Measurements from ENCODE around the gene KDM4E. TPM values are rescaled to one million over a fixed set of nuclear protein-coding genes. Genes with fewer than 3 reads are reported as not detected.

Gene KDM4E
- total RNA-seq, 1 donor from 2014 or later, result not detected

DNA sequence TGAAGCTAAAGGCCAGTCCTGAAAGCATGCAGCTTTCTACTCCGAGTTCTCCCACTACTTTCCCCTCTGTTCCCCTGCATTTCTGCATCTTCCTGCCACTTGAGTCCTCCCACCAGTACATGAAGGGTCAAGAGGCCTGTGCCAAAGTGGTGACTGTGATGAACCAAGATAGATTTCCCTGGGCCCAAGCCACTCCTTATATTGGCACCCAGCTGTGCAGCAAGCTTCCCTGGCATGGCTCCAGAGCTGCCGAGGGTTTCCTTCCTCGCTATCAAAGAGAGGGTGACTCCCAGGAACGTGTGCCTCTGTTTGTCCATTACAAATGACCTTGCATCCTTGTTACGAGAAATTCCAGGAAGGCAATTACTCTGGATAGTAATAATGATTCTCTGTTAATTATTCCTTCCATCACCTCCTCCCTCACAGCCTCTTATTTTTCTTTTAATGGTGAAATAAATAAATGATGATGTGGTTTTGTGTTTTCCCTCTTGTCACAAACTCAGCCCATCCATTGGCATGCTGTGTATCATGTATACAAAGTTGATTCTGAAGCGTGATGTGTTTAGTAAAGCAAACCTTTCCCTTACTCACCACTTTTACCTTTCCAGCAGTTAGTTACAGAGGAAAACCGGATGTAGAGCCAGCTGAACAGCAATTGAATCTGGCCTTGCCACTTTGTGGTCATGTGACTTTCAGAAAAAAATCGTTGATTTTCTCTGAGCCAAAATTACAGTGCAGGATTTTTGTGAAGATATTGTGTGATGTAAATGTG is 49.9 kb downstream of the KDM4E start:
- no peaks in the 10 kb centered on the region for H3K27me3 Mint-ChIP-seq
- H3K9me3 Mint-ChIP-seq, result no peaks in the 10 kb centered on the region
- no peak for ATAC-seq (ENCODE audit: low read depth)
- CTCF ChIA-PET, result interaction anchor here (1.1 to 9.4 kb wide), 3 partner anchors 17 to 79 kb away, joined by 3 to 138 read pairs (median 3); partner anchors contain the start of gene ENDOD1
- no peak overlapping the region for H3K27ac Mint-ChIP-seq
- POLR2A ChIA-PET, result interaction anchor here (0.8 to 2.0 kb wide), 2 partner anchors 14 to 15 kb away, joined by 3 to 10 read pairs; partner anchors contain the start of gene ENDOD1
- TF ChIP-seq CTCF (IDR thresholded peaks at IDR 0.05), result no peak
- H3K4me3 Mint-ChIP-seq, result no peak overlapping the region
- no peak for DNase-seq
- peaks cover 14% of the 10 kb centered on the region for H3K36me3 Mint-ChIP-seq (ENCODE audit: low read depth)
- H3K4me1 Mint-ChIP-seq, result peaks cover 16% of the 10 kb centered on the region
- intact Hi-C loops (cut with micrococcal nuclease), result no loop called here

DNA sequence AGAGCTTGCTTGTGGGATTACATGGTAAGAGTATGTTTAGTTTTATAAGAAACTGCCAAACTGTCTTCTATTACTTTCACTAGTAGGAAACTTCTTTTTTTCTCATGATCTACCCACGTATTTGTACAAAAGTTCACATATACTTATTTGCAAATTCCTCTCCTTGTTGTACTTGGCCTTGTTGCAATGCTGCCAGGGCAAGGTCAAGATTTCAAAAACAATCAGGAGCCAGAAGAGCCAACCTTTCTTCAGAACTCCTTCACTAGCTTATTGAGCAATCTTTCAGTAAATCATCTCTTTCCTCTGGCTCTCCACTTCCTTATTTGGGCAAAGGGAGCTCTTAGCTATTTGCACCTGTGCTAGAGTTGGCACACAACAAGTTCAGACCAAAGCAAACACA is 51.4 kb downstream of the KDM4E start:
- CTCF ChIA-PET, result interaction anchor here (1.3 to 2.4 kb wide), 2 partner anchors 9 to 63 kb away, joined by 3 to 6 read pairs; partner anchors contain the start of gene SRSF8
- intact Hi-C loops (cut with micrococcal nuclease), result no loop called here

DNA sequence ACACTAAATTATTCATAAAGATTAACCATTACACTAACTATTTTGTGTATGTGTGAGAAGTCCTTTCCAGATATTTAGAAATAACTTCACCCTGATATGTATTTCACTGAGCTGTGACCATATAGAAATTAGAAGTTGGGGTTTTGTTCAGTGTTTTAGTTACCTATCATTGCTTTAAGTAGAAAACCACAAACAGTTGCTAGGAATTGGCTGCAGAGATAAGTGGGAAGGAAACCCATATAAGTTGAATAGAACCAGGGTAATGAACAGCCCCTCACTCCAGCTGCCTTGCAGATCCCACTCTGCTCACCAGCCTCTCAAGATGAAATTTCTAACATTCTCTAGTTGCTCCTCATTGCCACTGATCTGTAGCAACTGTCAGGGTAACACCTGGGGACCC is 51.9 kb downstream of the KDM4E start:
- ChIA-PET CTCF (interaction anchor here (2.4 kb wide), 1 partner anchor 10 kb away, joined by 6 read pairs; the partner anchor contains the start of gene SRSF8), POLR2A (interaction anchor here (1.0 to 2.0 kb wide), 2 partner anchors 9 to 13 kb away, joined by 6 to 10 read pairs; partner anchors contain the start of genes ENDOD1 and SRSF8)
- TF ChIP-seq CTCF (IDR thresholded peaks at IDR 0.05), result no peak
- H3K27ac Mint-ChIP-seq, result no peak overlapping the region
- intact Hi-C loops (cut with micrococcal nuclease), result no loop called here
- no peaks in the 10 kb centered on the region for H3K9me3 Mint-ChIP-seq
- H3K4me3 Mint-ChIP-seq, result no peak overlapping the region
- H3K4me1 Mint-ChIP-seq, result peaks cover 5% of the 10 kb centered on the region
- no peaks in the 10 kb centered on the region for H3K27me3 Mint-ChIP-seq
- H3K36me3 Mint-ChIP-seq (ENCODE audit: low read depth), result peaks cover 3% of the 10 kb centered on the region
- ATAC-seq (ENCODE audit: low read depth) (no peak), DNase-seq (no peak)

More for the DNA sequence above, 51.4 kb downstream of the KDM4E start:
- Mint-ChIP-seq H3K9me3 (no peaks in the 10 kb centered on the region), H3K36me3 (ENCODE audit: low read depth) (peaks cover 6% of the 10 kb centered on the region), H3K4me3 (no peak overlapping the region), H3K27me3 (no peaks in the 10 kb centered on the region), H3K27ac (no peak overlapping the region), H3K4me1 (peaks cover 8% of the 10 kb centered on the region)
- POLR2A ChIA-PET, result interaction anchor here (1.0 to 2.0 kb wide), 2 partner anchors 9 to 13 kb away, joined by 6 to 10 read pairs; partner anchors contain the start of genes ENDOD1 and SRSF8
- ATAC-seq (ENCODE audit: low read depth), result no peak
- no peak for DNase-seq
- TF ChIP-seq CTCF (IDR thresholded peaks at IDR 0.05), result no peak

Other genes starting within 250 kb of the KDM4E start
- 69.1 and 69.2 TPM in 2 replicates for gene CWC15, start 51.7 kb upstream of the KDM4E start, total RNA-seq
- gene KDM4D, start 51.5 kb upstream of the KDM4E start, total RNA-seq, result 0.67 and 0.93 TPM in 2 replicates
- not detected in 2 replicates for gene KDM4F, start 24.2 kb downstream of the KDM4E start, total RNA-seq
- 40.6 and 46.8 TPM in 2 replicates for gene SRSF8, start 41.7 kb downstream of the KDM4E start, total RNA-seq
- 9.5 and 9.8 TPM in 2 replicates for gene ENDOD1, start 64.6 kb downstream of the KDM4E start, total RNA-seq
- 82.3 and 87.2 TPM in 2 replicates for gene SESN3, start 205.9 kb downstream of the KDM4E start, total RNA-seq

All from activated B cell treated with CpG ODN at 0.5 μM for 24 hours (primary cell).